HL-60 (cell line): ENCODE results near the gene COQ2.

Source experiments
- CTCF ChIP-seq: IDR thresholded peaks from one replicate; pipeline ENCODE4 v1.5.1; 2011; ENCODE audit warnings: low read length, control low read depth, inconsistent platforms; ENCODE audit not compliant: insufficient read depth
- POLR2AphosphoS5 ChIP-seq: IDR thresholded peaks from 2 replicates; pipeline ENCODE4 v1.6.1; 2012; ENCODE audit warnings: low read depth
- REST ChIP-seq: IDR thresholded peaks from 2 replicates; pipeline ENCODE4 v1.6.1; 2012; ENCODE audit warnings: low read depth; ENCODE audit not compliant: insufficient replicate concordance
- SPI1 ChIP-seq: IDR thresholded peaks from 2 replicates; pipeline ENCODE4 v1.6.1; 2012; ENCODE audit warnings: low read depth, mild to moderate bottlenecking, borderline replicate concordance

GRCh38 chr4:83276299-83277040 lies 8.1 kb downstream of the COQ2 start:
- TF ChIP-seq CTCF (no peak), POLR2AphosphoS5 (no peak), SPI1 (no peak; the same call in 1 of the 2 replicates), REST (no peak)
